ENCODE results near the gene UCK2. TPM values are rescaled to one million over a fixed set of nuclear protein-coding genes. Genes with fewer than 3 reads are reported as not detected.

The UCK2 gene
- total RNA-seq, 2 donors from 2014 or later: 65.8 to 73.6 TPM

GRCh38 chr1:165847486-165847885 lies 20.1 kb downstream of the UCK2 start:
- H3K36me3 Mint-ChIP-seq (ENCODE audit: low read depth): peaks cover 24% of the 10 kb centered on the region
- H3K4me3 ChIP-seq (ENCODE audit: low read length): no peak overlapping the region
- H3K27ac Mint-ChIP-seq: no peak overlapping the region
- H3K27me3 ChIP-seq (ENCODE audit: control insufficient read depth, insufficient read depth, low read length, poor library complexity, severe bottlenecking): no peaks in the 10 kb centered on the region
- H3K27me3 Mint-ChIP-seq (ENCODE audit: insufficient read depth): no peaks in the 10 kb centered on the region
- no peak overlapping the region for H3K4me3 Mint-ChIP-seq
- no peak for DNase-seq
- peaks cover 4% of the 10 kb centered on the region for H3K36me3 ChIP-seq (ENCODE audit: control insufficient read depth, insufficient read depth, low read length)
- peaks cover 28% of the 10 kb centered on the region for H3K4me1 ChIP-seq (ENCODE audit: control insufficient read depth, insufficient read depth, low read length)
- peaks cover 2% of the 10 kb centered on the region for H3K9me3 Mint-ChIP-seq
- TF ChIP-seq CTCF (conservative IDR thresholded peaks at IDR 0.05): no peak
- no peak overlapping the region for H3K27ac ChIP-seq (ENCODE audit: low read depth, low read length)
- H3K9me3 ChIP-seq (ENCODE audit: control insufficient read depth, low read length): peaks cover 9% of the 10 kb centered on the region
- 95 to 100% methylated on average over 2 to 3 of the region's 3 CpGs for WGBS, 2 experiments (ENCODE audit: insufficient coverage in 1 of 2, insufficient read length in 1 of 2)
- peaks cover 63% of the 10 kb centered on the region for H3K4me1 Mint-ChIP-seq
- no peak overlapping the region for H3K9ac ChIP-seq (ENCODE audit: extremely low read depth, low read length, poor library complexity, severe bottlenecking)

- no peak overlapping the region for H3K4me3 ChIP-seq (ENCODE audit: low read length)
- Mint-ChIP-seq H3K27me3 (ENCODE audit: insufficient read depth) (no peaks in the 10 kb centered on the region), H3K4me3 (no peak overlapping the region), H3K9me3 (peaks cover 2% of the 10 kb centered on the region), H3K36me3 (ENCODE audit: low read depth) (peaks cover 24% of the 10 kb centered on the region), H3K27ac (peak overlapping the region; percentile 52), H3K4me1 (peaks cover 62% of the 10 kb centered on the region)
- TF ChIP-seq CTCF (conservative IDR thresholded peaks at IDR 0.05): no peak
- peaks cover 4% of the 10 kb centered on the region for H3K36me3 ChIP-seq (ENCODE audit: control insufficient read depth, insufficient read depth, low read length)
- H3K4me1 ChIP-seq (ENCODE audit: control insufficient read depth, insufficient read depth, low read length): peaks cover 30% of the 10 kb centered on the region
- no peak for DNase-seq
- no peaks in the 10 kb centered on the region for H3K27me3 ChIP-seq (ENCODE audit: control insufficient read depth, insufficient read depth, low read length, poor library complexity, severe bottlenecking)
- H3K9me3 ChIP-seq (ENCODE audit: control insufficient read depth, low read length): peaks cover 9% of the 10 kb centered on the region
- no peak overlapping the region for H3K27ac ChIP-seq (ENCODE audit: low read depth, low read length)
- no peak overlapping the region for H3K9ac ChIP-seq (ENCODE audit: extremely low read depth, low read length, poor library complexity, severe bottlenecking)
- WGBS, 2 experiments (ENCODE audit: insufficient coverage in 1 of 2, insufficient read length in 1 of 2): 82 to 88% methylated on average over 6 to 7 of the region's 7 CpGs
These were observed 22.1 kb downstream of the UCK2 start for GRCh38 chr1:165849353-165850133.

- peak overlapping the region; percentile 24 for H3K27ac Mint-ChIP-seq
- no peaks in the 10 kb centered on the region for H3K27me3 ChIP-seq (ENCODE audit: control insufficient read depth, insufficient read depth, low read length, poor library complexity, severe bottlenecking)
- no peak for TF ChIP-seq CTCF (conservative IDR thresholded peaks at IDR 0.05)
- peaks cover 29% of the 10 kb centered on the region for H3K4me1 ChIP-seq (ENCODE audit: control insufficient read depth, insufficient read depth, low read length)
- no peak overlapping the region for H3K27ac ChIP-seq (ENCODE audit: low read depth, low read length)
- no peak overlapping the region for H3K4me3 ChIP-seq (ENCODE audit: low read length)
- peaks cover 9% of the 10 kb centered on the region for H3K9me3 ChIP-seq (ENCODE audit: control insufficient read depth, low read length)
- H3K4me3 Mint-ChIP-seq: no peak overlapping the region
- no peaks in the 10 kb centered on the region for H3K27me3 Mint-ChIP-seq (ENCODE audit: insufficient read depth)
- WGBS, 2 experiments (ENCODE audit: insufficient coverage in 1 of 2, insufficient read length in 1 of 2): 82 to 96% methylated on average over 4 of the region's 4 CpGs
- H3K4me1 Mint-ChIP-seq: peaks cover 66% of the 10 kb centered on the region
- peaks cover 4% of the 10 kb centered on the region for H3K36me3 ChIP-seq (ENCODE audit: control insufficient read depth, insufficient read depth, low read length)
- peaks cover 24% of the 10 kb centered on the region for H3K36me3 Mint-ChIP-seq (ENCODE audit: low read depth)
- H3K9ac ChIP-seq (ENCODE audit: extremely low read depth, low read length, poor library complexity, severe bottlenecking): no peak overlapping the region
- H3K9me3 Mint-ChIP-seq: peaks cover 2% of the 10 kb centered on the region
- DNase-seq: no peak
These were observed 23.7 kb downstream of the UCK2 start for GRCh38 chr1:165851034-165851658.

All from endodermal cell (in vitro differentiated cells).